SJCRH30 (cell line): ENCODE data around the gene LAD1. TPM values are rescaled to one million over a fixed set of nuclear protein-coding genes. Genes with fewer than 3 reads are reported as not detected.

Experiments used
- DNase-seq, 2 experiments: peaks; one replicate each; pipeline ENCODE4 v3.0.0-alpha.2; 2015 to 2020
- H3K27ac ChIP-seq: fragments of 250-450 bp; sonication (Bioruptor Pico); 2 replicates; pipeline ENCODE4 v1.5.1; 2020; ENCODE audit warnings: mild to moderate bottlenecking, moderate library complexity
- H3K27me3 ChIP-seq: fragments of 250-450 bp; sonication (Bioruptor Pico); 2 replicates; pipeline ENCODE4 v1.5.1; 2020; ENCODE audit warnings: mild to moderate bottlenecking, moderate library complexity
- H3K36me3 ChIP-seq: fragments of 250-450 bp; sonication (Bioruptor Pico); 2 replicates; pipeline ENCODE4 v1.5.1; 2020; ENCODE audit warnings: mild to moderate bottlenecking, moderate library complexity
- H3K4me1 ChIP-seq: fragments of 250-450 bp; sonication (Bioruptor Pico); 2 replicates; pipeline ENCODE4 v1.5.1; 2020; ENCODE audit warnings: mild to moderate bottlenecking, moderate library complexity
- H3K4me3 ChIP-seq: fragments of 250-450 bp; sonication (Bioruptor Pico); 2 replicates; pipeline ENCODE4 v1.5.1; 2020; ENCODE audit warnings: mild to moderate bottlenecking, moderate library complexity
- H3K9me3 ChIP-seq: fragments of 250-450 bp; sonication (Bioruptor Pico); replicated peaks from 2 replicates; pipeline ENCODE4 v1.5.1; 2020; ENCODE audit warnings: mild to moderate bottlenecking, moderate library complexity
- total RNA-seq: library from RNA; depleted of rRNA; stranded (reverse); fragments of >200 nt; shearing (Covaris generic); gene quantifications from 2 replicates; pipeline ENCODE4 v1.2.3, GENCODE V29; 2014; rRNA removed

Gene LAD1
- 1.1 and 2.9 TPM in 2 replicates for total RNA-seq

GRCh38 chr1:201399018-201399351 lies at the start of gene LAD1:
TSS of gene LAD1 (minus strand) at chr1:201399324. CDS start at chr1:201399306, 18 bp downstream.
- Histone ChIP-seq H3K27me3 (no peaks in the 10 kb centered on the region), H3K4me1 (peaks cover 43% of the 10 kb centered on the region)
- DNase-seq, result no peak

GRCh38 chr1:201447903-201448871 lies 49.1 kb upstream of the LAD1 start:
- DNase-seq, result peak; percentile 95 to 97
- H3K9me3 ChIP-seq, result no peaks in the 10 kb centered on the region
- peak overlapping the region; percentile 78 for H3K27ac ChIP-seq
- H3K36me3 ChIP-seq, result no peaks in the 10 kb centered on the region
- H3K4me3 ChIP-seq, result no peak overlapping the region
- H3K4me1 ChIP-seq, result peaks cover 42% of the 10 kb centered on the region
- no peaks in the 10 kb centered on the region for H3K27me3 ChIP-seq

More at GRCh38 chr1:201399018-201399351, at the start of gene LAD1:
- Histone ChIP-seq H3K9me3 (no peaks in the 10 kb centered on the region), H3K4me3 (no peak within 1 kb of the TSS), H3K36me3 (no peaks in the 10 kb centered on the region), H3K27ac (no peak within 1 kb of the TSS)

GRCh38 chr1:201445310-201445709 lies 46.2 kb upstream of the LAD1 start:
- H3K27me3 ChIP-seq, result no peaks in the 10 kb centered on the region; the same call in 1 of the 2 replicates

GRCh38 chr1:201444792-201445191 lies 45.7 kb upstream of the LAD1 start:
- Histone ChIP-seq H3K9me3 (0 out of 2 replicates have a peak, but pooled peaks cover 3% of the 10 kb centered on the region), H3K4me3 (no peak overlapping the region), H3K4me1 (peaks cover 23% of the 10 kb centered on the region), H3K27ac (no peak overlapping the region), H3K36me3 (no peaks in the 10 kb centered on the region), H3K27me3 (no peaks in the 10 kb centered on the region; the same call in 1 of the 2 replicates)
- DNase-seq, result peak in 1 of 2 experiments; percentile 50

More at GRCh38 chr1:201445310-201445709, 46.2 kb upstream of the LAD1 start:
- Histone ChIP-seq H3K36me3 (no peaks in the 10 kb centered on the region), H3K4me1 (peaks cover 29% of the 10 kb centered on the region), H3K27ac (no peak overlapping the region), H3K4me3 (no peak overlapping the region), H3K9me3 (0 out of 2 replicates have a peak, but pooled peaks cover 3% of the 10 kb centered on the region)
- no peak for DNase-seq

GRCh38 chr1:201443747-201444146 lies 44.6 kb upstream of the LAD1 start:
- peaks cover 13% of the 10 kb centered on the region for H3K4me1 ChIP-seq

GRCh38 chr1:201436969-201437368 lies 37.8 kb upstream of the LAD1 start:
- H3K36me3 ChIP-seq, result no peaks in the 10 kb centered on the region
- no peak overlapping the region for H3K4me3 ChIP-seq
- no peaks in the 10 kb centered on the region for H3K27me3 ChIP-seq
- DNase-seq, result no peak
- 0 out of 2 replicates have a peak, but pooled peaks cover 3% of the 10 kb centered on the region for H3K9me3 ChIP-seq
- peaks cover 18% of the 10 kb centered on the region for H3K4me1 ChIP-seq
- H3K27ac ChIP-seq, result no peak overlapping the region

More at GRCh38 chr1:201443747-201444146, 44.6 kb upstream of the LAD1 start:
- no peak for DNase-seq
- Histone ChIP-seq H3K4me3 (no peak overlapping the region), H3K27ac (no peak overlapping the region), H3K27me3 (no peaks in the 10 kb centered on the region; the same call in 1 of the 2 replicates), H3K9me3 (0 out of 2 replicates have a peak, but pooled peaks cover 3% of the 10 kb centered on the region), H3K36me3 (no peaks in the 10 kb centered on the region)

GRCh38 chr1:201436393-201436792 lies 37.3 kb upstream of the LAD1 start:
- H3K36me3 ChIP-seq, result no peaks in the 10 kb centered on the region
- no peak overlapping the region for H3K27ac ChIP-seq
- 0 out of 2 replicates have a peak, but pooled peaks cover 3% of the 10 kb centered on the region for H3K9me3 ChIP-seq
- DNase-seq, result peak; percentile 60 to 72
- H3K27me3 ChIP-seq, result no peaks in the 10 kb centered on the region
- H3K4me3 ChIP-seq, result no peak overlapping the region
- H3K4me1 ChIP-seq, result peaks cover 24% of the 10 kb centered on the region

GRCh38 chr1:201434266-201434665 lies 35.1 kb upstream of the LAD1 start:
- no peak for DNase-seq
- H3K9me3 ChIP-seq, result no peaks in the 10 kb centered on the region
- H3K36me3 ChIP-seq, result no peaks in the 10 kb centered on the region
- no peak overlapping the region for H3K4me3 ChIP-seq
- no peak overlapping the region for H3K27ac ChIP-seq
- H3K27me3 ChIP-seq, result no peaks in the 10 kb centered on the region
- peaks cover 39% of the 10 kb centered on the region for H3K4me1 ChIP-seq

- no peak for DNase-seq
- Histone ChIP-seq H3K9me3 (no peaks in the 10 kb centered on the region), H3K36me3 (no peaks in the 10 kb centered on the region), H3K4me3 (no peak overlapping the region), H3K27me3 (no peaks in the 10 kb centered on the region), H3K27ac (no peak overlapping the region), H3K4me1 (peaks cover 39% of the 10 kb centered on the region)
Observed at GRCh38 chr1:201433609-201434008, 34.5 kb upstream of the LAD1 start.

- Histone ChIP-seq H3K9me3 (no peaks in the 10 kb centered on the region), H3K4me1 (peaks cover 47% of the 10 kb centered on the region), H3K4me3 (no peak overlapping the region), H3K27me3 (no peaks in the 10 kb centered on the region), H3K27ac (peak overlapping the region; percentile 65), H3K36me3 (no peaks in the 10 kb centered on the region)
- DNase-seq, result peak; percentile 71 to 76
Observed at GRCh38 chr1:201430776-201431175, 31.7 kb upstream of the LAD1 start.

- peaks cover 41% of the 10 kb centered on the region for H3K4me1 ChIP-seq
- no peak overlapping the region for H3K4me3 ChIP-seq
- peak overlapping the region; percentile 65 for H3K27ac ChIP-seq
- H3K36me3 ChIP-seq, result no peaks in the 10 kb centered on the region
- no peaks in the 10 kb centered on the region for H3K9me3 ChIP-seq
- no peak for DNase-seq
- H3K27me3 ChIP-seq, result no peaks in the 10 kb centered on the region
Observed at GRCh38 chr1:201429736-201430501, 30.8 kb upstream of the LAD1 start.

- Histone ChIP-seq H3K4me1 (peaks cover 55% of the 10 kb centered on the region), H3K27ac (no peak overlapping the region), H3K27me3 (no peaks in the 10 kb centered on the region), H3K9me3 (no peaks in the 10 kb centered on the region), H3K36me3 (no peaks in the 10 kb centered on the region), H3K4me3 (no peak overlapping the region)
- DNase-seq, result no peak
Observed at GRCh38 chr1:201427963-201428362, 28.8 kb upstream of the LAD1 start.

- Histone ChIP-seq H3K27me3 (no peaks in the 10 kb centered on the region), H3K27ac (peak overlapping the region; percentile 25), H3K36me3 (no peaks in the 10 kb centered on the region), H3K4me1 (peaks cover 62% of the 10 kb centered on the region), H3K4me3 (no peak overlapping the region), H3K9me3 (no peaks in the 10 kb centered on the region)
- peak; percentile 81 for DNase-seq
Observed at GRCh38 chr1:201426479-201427310, 27.6 kb upstream of the LAD1 start.

- Histone ChIP-seq H3K9me3 (no peaks in the 10 kb centered on the region), H3K27me3 (no peaks in the 10 kb centered on the region), H3K4me1 (peaks cover 56% of the 10 kb centered on the region), H3K36me3 (no peaks in the 10 kb centered on the region), H3K27ac (peak overlapping the region; percentile 94), H3K4me3 (no peak overlapping the region)
- DNase-seq, result peak; percentile 89 to 92
Observed at GRCh38 chr1:201424146-201424545, 25.0 kb upstream of the LAD1 start.
